ENCODE measurements around the gene MCRS1.

DNA sequence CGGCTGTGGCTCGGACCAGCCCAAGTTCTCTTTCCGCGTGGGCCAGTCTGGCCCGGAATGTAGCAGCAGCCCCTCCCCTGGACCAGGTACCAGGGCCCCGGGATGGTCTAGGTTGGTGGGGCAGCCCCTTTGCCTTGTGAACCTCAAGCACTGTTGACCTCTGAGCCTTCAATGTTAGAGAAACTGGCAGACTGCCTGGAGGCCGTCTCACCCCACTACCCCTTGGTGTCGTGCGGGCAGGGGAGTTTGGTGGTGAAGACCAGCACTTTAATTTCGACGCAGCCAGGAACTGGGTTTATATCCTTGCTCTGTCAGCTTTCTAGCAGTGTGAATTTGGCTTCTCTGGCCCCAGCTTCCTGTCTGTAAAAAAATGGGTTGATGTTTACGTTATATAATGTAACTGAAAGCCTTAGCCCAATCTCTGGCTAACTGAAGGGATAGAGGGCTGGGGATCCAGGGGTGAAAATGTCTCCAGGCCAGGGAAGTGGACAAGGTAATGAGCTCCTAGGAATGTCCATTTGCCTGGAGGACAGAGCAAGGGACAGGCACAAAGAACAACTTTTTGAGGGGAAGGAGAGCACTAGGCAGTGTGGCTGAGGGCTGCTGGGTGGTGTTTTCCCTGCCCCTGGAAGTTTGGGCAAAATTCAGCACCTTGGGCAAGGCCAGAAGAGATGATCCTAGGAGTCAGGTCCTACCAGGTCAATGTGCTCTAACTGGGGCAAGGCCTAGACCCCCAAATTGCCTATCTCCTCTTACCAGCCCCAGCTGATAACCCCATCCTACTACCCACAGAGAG lies 11.4 kb downstream of the MCRS1 start:
- TF ChIP-seq, protein P1, sequence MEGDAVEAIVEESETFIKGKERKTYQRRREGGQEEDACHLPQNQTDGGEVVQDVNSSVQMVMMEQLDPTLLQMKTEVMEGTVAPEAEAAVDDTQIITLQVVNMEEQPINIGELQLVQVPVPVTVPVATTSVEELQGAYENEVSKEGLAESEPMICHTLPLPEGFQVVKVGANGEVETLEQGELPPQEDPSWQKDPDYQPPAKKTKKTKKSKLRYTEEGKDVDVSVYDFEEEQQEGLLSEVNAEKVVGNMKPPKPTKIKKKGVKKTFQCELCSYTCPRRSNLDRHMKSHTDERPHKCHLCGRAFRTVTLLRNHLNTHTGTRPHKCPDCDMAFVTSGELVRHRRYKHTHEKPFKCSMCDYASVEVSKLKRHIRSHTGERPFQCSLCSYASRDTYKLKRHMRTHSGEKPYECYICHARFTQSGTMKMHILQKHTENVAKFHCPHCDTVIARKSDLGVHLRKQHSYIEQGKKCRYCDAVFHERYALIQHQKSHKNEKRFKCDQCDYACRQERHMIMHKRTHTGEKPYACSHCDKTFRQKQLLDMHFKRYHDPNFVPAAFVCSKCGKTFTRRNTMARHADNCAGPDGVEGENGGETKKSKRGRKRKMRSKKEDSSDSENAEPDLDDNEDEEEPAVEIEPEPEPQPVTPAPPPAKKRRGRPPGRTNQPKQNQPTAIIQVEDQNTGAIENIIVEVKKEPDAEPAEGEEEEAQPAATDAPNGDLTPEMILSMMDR (IDR thresholded peaks at IDR 0.05; ENCODE audit: low read length) = no peak
- no peak for TF ChIP-seq EZH2phosphoT487 (IDR thresholded peaks at IDR 0.05; ENCODE audit: low read length)
